Suppressor macrophage treated with lipopolysaccharide for 1 hour (primary cell): Measurements from ENCODE around the gene NUDT12.
A peak's percentile ranks its signal among the peaks of the same experiment; 100 is the strongest.

Source experiments
- DNase-seq, 3 donors: peaks; one replicate each; pipeline ENCODE4 v3.0.0-alpha.2; 2020 to 2022

NUDT12 gene

GRCh38 chr5:103539376-103540330, 22.9 kb downstream of the NUDT12 start:
- DNase-seq = no peak

GRCh38 chr5:103532086-103532734, 30.4 kb downstream of the NUDT12 start:
- DNase-seq = no peak

GRCh38 chr5:103526164-103526915, 36.2 kb downstream of the NUDT12 start:
- DNase-seq = no peak

GRCh38 chr5:103525361-103525760, 37.2 kb downstream of the NUDT12 start:
- no peak for DNase-seq

- no peak for DNase-seq
Measured at GRCh38 chr5:103523319-103523718, 39.3 kb downstream of the NUDT12 start.

- no peak for DNase-seq
Measured at GRCh38 chr5:103522586-103522985, 40.0 kb downstream of the NUDT12 start.

- no peak for DNase-seq
Measured at GRCh38 chr5:103519550-103519949, 43.0 kb downstream of the NUDT12 start.

- no peak for DNase-seq
Measured at GRCh38 chr5:103514371-103514770, 48.2 kb downstream of the NUDT12 start.

- no peak for DNase-seq
Measured at GRCh38 chr5:103513701-103514100, 48.9 kb downstream of the NUDT12 start.

GRCh38 chr5:103512500-103512899, 50.1 kb downstream of the NUDT12 start:
- DNase-seq = no peak

- DNase-seq = no peak
Measured at GRCh38 chr5:103511554-103511885, 51.1 kb downstream of the NUDT12 start.

- no peak for DNase-seq
Measured at GRCh38 chr5:103510851-103511553, 51.6 kb downstream of the NUDT12 start.

GRCh38 chr5:103505581-103506305, 56.8 kb downstream of the NUDT12 start:
- DNase-seq = peak; percentile 8 to 37 (median 35)

- no peak for DNase-seq
Measured at GRCh38 chr5:103503066-103503465, 59.5 kb downstream of the NUDT12 start.

GRCh38 chr5:103502662-103503061, 59.9 kb downstream of the NUDT12 start:
- DNase-seq = no peak
